AG04450 (cell line): ENCODE measurements around the gene MRPL46. TPM values are rescaled to one million over a fixed set of nuclear protein-coding genes. Genes with fewer than 3 reads are reported as not detected.
"Not testable (repeated sequence)": the region's sequence is repeated elsewhere in the genome, so short reads cannot be mapped to it uniquely, and the experiment has no call there.

Experiments used
- CTCF ChIA-PET: fragments of 300-600, 350-600 bp; formaldehyde crosslinking; extraction: SDS; loops from one replicate; lab custom pipeline; 2022; ENCODE audit warnings: antibody characterized with exemption, inconsistent platforms; lab: Charles Lee
- POLR2A ChIA-PET: fragments of 350-600 bp; formaldehyde crosslinking; extraction: SDS; loops from one replicate; lab custom pipeline; 2021; ENCODE audit warnings: antibody characterized with exemption, inconsistent platforms; lab: Yijun Ruan, JAX
- DNase-seq: peaks from one replicate; pipeline ENCODE4 v3.0.0-alpha.2; 2011; ENCODE audit warnings: low read depth, low spot score
- H3K27ac ChIP-seq: one replicate; pipeline ENCODE4 v1.5.1; 2012; ENCODE audit warnings: low read depth, low read length, control low read depth
- H3K27me3 ChIP-seq: one replicate; pipeline ENCODE4 v1.6.0; 2012; ENCODE audit warnings: low read length; ENCODE audit not compliant: control insufficient read depth, insufficient read depth
- H3K4me3 ChIP-seq: 2 replicates; pipeline ENCODE4 v1.5.1; 2011; ENCODE audit warnings: mild to moderate bottlenecking, low read depth, low read length, control low read depth
- H3K9me3 ChIP-seq: 2 replicates; pipeline ENCODE4 v1.5.1; 2012; ENCODE audit warnings: low read length; ENCODE audit not compliant: control insufficient read depth, insufficient read depth
- polyA plus RNA-seq: library from polyadenylated mRNA; depleted of rRNA; stranded (reverse); fragments of >200 nt; gene quantifications from 2 replicates; pipeline ENCODE4 v1.2.3, GENCODE V29; 2011
- TF ChIP-seq, protein P1 (sequence below): IDR thresholded peaks from 2 replicates; pipeline ENCODE4 v1.5.1; 2011; ENCODE audit warnings: low read depth, low read length, control low read depth, inconsistent platforms

Gene MRPL46
- polyA plus RNA-seq, 1 experiment: 28.0 TPM

DNA sequence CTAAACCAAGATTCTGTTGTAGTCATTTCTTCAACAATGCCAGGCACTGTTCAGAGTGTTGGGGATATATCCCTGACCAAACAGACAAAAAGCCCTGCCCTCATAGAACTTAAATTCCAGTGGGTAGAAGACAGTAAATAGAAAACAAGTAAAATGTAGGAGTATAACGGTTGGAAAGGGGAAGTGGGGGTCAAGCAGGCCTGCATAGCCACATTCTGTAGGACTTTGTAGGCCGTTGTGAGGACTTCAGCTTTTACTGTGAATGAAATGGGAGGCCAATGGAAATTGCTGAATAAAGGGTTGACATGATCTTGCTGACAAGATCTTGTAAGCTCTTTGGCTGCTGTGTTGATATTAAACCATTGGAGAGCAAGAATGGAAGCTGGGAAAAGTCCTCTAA, 2.1 kb upstream of the MRPL46 start:
- POLR2A ChIA-PET: no interaction called here

DNA sequence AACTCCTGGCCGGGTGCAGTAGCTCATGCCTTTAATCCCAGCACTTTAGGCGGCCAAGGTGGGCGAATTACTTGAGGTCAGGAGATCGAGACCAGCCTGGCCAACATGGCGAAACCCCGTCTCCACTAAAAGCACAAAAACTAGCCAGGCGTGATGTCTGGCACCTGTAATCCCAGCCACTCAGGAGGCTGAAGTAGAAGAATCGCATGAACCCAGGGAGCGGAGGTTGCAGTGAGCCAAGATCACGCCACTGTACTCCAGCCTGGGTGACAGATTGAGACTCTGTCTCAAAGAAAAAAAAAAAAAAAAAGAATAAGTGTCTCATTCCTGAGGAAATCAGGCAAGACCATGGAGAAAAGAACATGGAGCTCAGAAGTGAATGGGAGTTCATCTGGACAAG, 1.5 kb upstream of the MRPL46 start:
- H3K9me3 ChIP-seq, H3K27me3 ChIP-seq, POLR2A ChIA-PET, DNase-seq, H3K27ac ChIP-seq: not testable (repeated sequence)
- CTCF ChIA-PET: interaction anchor here (0.7 to 1.2 kb wide), 5 partner anchors 14 to 864 kb away, joined by 3 to 5 read pairs (median 3); partner anchors contain the start of gene AEN
- H3K4me3 ChIP-seq: peak overlapping the region; percentile 97

More for the DNA sequence above, 2.1 kb upstream of the MRPL46 start:
- no peaks in the 10 kb centered on the region for H3K9me3 ChIP-seq
- H3K27ac ChIP-seq: no peak overlapping the region
- H3K27me3 ChIP-seq: no peaks in the 10 kb centered on the region
- DNase-seq: no peak
- no peak overlapping the region for H3K4me3 ChIP-seq
- CTCF ChIA-PET: interaction anchor here (0.7 to 1.2 kb wide), 6 partner anchors 15 to 863 kb away, joined by 3 to 5 read pairs (median 3); partner anchors contain the start of gene AEN
- TF ChIP-seq, protein P1, sequence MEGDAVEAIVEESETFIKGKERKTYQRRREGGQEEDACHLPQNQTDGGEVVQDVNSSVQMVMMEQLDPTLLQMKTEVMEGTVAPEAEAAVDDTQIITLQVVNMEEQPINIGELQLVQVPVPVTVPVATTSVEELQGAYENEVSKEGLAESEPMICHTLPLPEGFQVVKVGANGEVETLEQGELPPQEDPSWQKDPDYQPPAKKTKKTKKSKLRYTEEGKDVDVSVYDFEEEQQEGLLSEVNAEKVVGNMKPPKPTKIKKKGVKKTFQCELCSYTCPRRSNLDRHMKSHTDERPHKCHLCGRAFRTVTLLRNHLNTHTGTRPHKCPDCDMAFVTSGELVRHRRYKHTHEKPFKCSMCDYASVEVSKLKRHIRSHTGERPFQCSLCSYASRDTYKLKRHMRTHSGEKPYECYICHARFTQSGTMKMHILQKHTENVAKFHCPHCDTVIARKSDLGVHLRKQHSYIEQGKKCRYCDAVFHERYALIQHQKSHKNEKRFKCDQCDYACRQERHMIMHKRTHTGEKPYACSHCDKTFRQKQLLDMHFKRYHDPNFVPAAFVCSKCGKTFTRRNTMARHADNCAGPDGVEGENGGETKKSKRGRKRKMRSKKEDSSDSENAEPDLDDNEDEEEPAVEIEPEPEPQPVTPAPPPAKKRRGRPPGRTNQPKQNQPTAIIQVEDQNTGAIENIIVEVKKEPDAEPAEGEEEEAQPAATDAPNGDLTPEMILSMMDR: no peak

DNA sequence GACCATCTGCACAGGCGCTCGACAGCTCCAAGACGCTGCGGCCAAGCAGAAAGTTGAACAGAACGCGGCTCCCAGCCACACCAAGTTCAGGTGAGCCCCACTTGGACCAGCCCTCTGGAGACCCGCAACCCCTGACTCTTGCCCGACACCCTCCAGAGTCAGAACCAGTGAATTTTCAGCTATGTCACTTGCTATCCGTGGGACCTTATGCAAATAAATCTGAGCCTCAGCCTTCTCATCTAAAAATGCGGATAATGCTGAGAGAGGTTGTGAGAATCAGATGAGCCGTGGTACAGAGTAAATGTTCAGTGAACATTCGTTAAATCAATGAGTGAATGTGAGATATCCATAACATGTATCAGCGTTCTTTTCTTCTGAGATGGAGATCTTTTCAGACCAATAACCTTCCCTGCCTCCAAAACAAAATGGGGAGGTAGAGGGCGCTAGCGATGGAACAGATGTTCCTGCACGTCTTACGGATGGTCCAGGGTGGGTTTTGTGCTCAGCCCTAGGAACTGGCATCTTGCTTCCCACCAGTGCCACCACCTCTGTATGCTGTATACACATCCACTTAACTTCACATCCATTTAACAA, 844 bp upstream of the MRPL46 start:
- Histone ChIP-seq H3K27me3 (no peaks in the 10 kb centered on the region), H3K27ac (no peak overlapping the region), H3K9me3 (no peaks in the 10 kb centered on the region), H3K4me3 (peak overlapping the region; percentile 97)
- POLR2A ChIA-PET: interaction anchor here (0.8 to 1.2 kb wide), 3 partner anchors 9 to 13 kb away, joined by 4 to 5 read pairs (median 4); no protein-coding TSS in a partner anchor
- TF ChIP-seq, protein P1: peak; percentile 52
- CTCF ChIA-PET: interaction anchor here (0.6 to 5.1 kb wide), 8 partner anchors 9 to 366 kb away, joined by 3 to 29 read pairs (median 4); partner anchors contain the start of gene ISG20
- DNase-seq: no peak

DNA sequence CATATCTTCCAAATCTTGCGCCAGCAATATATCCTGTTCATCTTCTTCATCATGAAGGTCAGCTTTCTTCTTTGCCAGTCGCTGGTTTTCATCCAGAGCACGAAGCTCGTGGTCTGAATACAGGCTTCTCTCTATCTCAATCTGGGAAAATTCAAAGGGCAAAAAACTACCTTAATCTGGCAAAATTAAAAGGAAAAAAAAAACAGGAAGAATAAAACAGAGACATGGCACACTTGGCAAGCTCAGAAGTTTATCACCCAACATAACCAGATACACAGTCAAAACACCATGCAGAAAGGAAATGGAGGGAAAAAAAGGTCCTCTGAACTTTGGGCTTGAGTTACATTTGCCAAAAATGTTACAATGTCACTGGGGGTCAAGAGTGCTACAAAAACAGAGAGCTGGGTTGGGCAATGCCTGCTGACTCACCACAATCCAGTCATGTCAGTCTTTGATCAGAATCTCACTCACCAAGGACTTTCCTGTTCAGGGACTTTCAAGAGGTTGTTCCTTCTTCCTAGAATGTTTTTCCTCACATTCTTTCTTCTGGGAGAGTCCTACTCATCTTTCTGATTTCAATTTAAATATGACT, 1.5 kb downstream of the MRPL46 start:
- CTCF ChIA-PET: interaction anchor here (0.7 to 5.1 kb wide), 3 partner anchors 11 to 1201 kb away, joined by 3 to 29 read pairs (median 6); no protein-coding TSS in a partner anchor
- Histone ChIP-seq H3K9me3 (no peaks in the 10 kb centered on the region), H3K27ac (no peak overlapping the region), H3K4me3 (no peak overlapping the region; the same call in 1 of the 2 replicates), H3K27me3 (no peaks in the 10 kb centered on the region)
- DNase-seq: no peak
- TF ChIP-seq, protein P1: no peak
- POLR2A ChIA-PET: no interaction called here

DNA sequence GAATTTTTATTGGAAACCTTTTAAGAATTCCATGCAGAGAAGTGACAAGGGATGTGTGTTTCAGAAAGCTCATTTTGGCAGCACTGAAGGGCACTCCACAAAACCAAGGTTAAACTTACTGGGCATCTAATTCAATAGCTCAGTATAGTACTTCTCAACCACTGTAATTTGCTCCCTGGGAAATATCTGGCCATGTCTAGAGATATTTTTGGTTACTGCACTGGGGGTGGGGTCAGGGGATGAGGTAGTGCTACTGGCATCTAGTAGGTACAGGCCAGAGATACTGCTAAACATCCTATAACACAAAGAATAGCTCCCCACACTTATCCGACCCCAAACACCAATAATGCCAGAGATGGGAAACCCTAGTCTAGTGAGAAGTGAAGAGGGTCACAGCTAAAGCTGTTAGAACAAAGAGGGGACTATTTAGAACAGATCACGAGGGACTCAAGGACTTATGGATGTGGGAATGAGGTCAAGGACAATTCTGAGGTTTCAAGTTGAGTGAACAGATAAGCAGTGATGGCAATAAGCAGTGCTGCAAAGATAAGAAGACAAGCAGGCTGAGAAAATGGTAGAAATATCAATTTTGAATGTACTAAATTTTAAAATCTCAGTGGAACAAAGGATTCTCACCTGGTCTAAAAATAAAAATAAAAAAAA, 3.2 kb downstream of the MRPL46 start:
- ChIA-PET POLR2A (interaction anchor here (0.6 kb wide), 1 partner anchor 434 kb away, joined by 6 read pairs; no protein-coding TSS in a partner anchor), CTCF (interaction anchor here (2.0 to 5.1 kb wide), 2 partner anchors 9 to 14 kb away, joined by 6 to 29 read pairs; no protein-coding TSS in a partner anchor)
- no peaks in the 10 kb centered on the region for H3K27me3 ChIP-seq
- H3K9me3 ChIP-seq: no peaks in the 10 kb centered on the region
- H3K4me3 ChIP-seq: no peak overlapping the region
- no peak for DNase-seq
- TF ChIP-seq, protein P1: no peak
- no peak overlapping the region for H3K27ac ChIP-seq
